Ishikawa (cell line): ENCODE results near the gene CHST6.

Source experiments
- CEBPB ChIP-seq: IDR thresholded peaks from 2 replicates; pipeline ENCODE4 v1.6.1; 2012
- CREB1 ChIP-seq: IDR thresholded peaks from 2 replicates; pipeline ENCODE4 v1.6.1; 2012; ENCODE audit warnings: low read depth
- EGR1 ChIP-seq: IDR thresholded peaks from 2 replicates; pipeline ENCODE4 v1.6.1; 2012
- EP300 ChIP-seq: IDR thresholded peaks from 2 replicates; pipeline ENCODE4 v1.6.1; 2012; ENCODE audit warnings: borderline replicate concordance
- FOXM1 ChIP-seq: IDR thresholded peaks from 2 replicates; pipeline ENCODE4 v1.6.1; 2012; ENCODE audit warnings: low read depth, borderline replicate concordance
- MAX ChIP-seq: IDR thresholded peaks from 2 replicates; pipeline ENCODE4 v1.6.1; 2012
- NFIC ChIP-seq: IDR thresholded peaks from 2 replicates; pipeline ENCODE4 v1.6.1; 2012
- RAD21 ChIP-seq: IDR thresholded peaks from 2 replicates; pipeline ENCODE4 v1.6.1; 2012; ENCODE audit warnings: low read depth
- REST ChIP-seq: IDR thresholded peaks from 2 replicates; pipeline ENCODE4 v1.6.1; 2012; ENCODE audit warnings: low read depth, mild to moderate bottlenecking
- TAF1 ChIP-seq: IDR thresholded peaks from 2 replicates; pipeline ENCODE4 v1.6.1; 2012; ENCODE audit warnings: low read depth, mild to moderate bottlenecking
- TCF12 ChIP-seq: IDR thresholded peaks from 2 replicates; pipeline ENCODE4 v1.6.1; 2012; ENCODE audit warnings: low read depth
- TEAD4 ChIP-seq: IDR thresholded peaks from 2 replicates; pipeline ENCODE4 v1.6.1; 2012
- USF1 ChIP-seq: IDR thresholded peaks from 2 replicates; pipeline ENCODE4 v1.6.1; 2012
- YY1 ChIP-seq: IDR thresholded peaks from 2 replicates; pipeline ENCODE4 v1.6.1; 2012; ENCODE audit warnings: low read depth
- ZBTB7A ChIP-seq: IDR thresholded peaks from 2 replicates; pipeline ENCODE4 v1.6.1; 2012; ENCODE audit warnings: low read depth

Gene CHST6

GRCh38 chr16:75535211-75535843 lies 40.1 kb upstream of the CHST6 start:
- TF ChIP-seq MAX (no peak), TCF12 (no peak), EP300 (no peak), FOXM1 (no peak), TEAD4 (no peak), TAF1 (no peak), EGR1 (no peak), ZBTB7A (no peak), RAD21 (no peak), YY1 (no peak)

- no peak for TF ChIP-seq CREB1
- TF ChIP-seq EP300 = no peak
- no peak for TF ChIP-seq TCF12
- no peak for TF ChIP-seq ZBTB7A
- TF ChIP-seq TEAD4 = no peak
- TF ChIP-seq USF1 = no peak
- no peak for TF ChIP-seq MAX
- no peak for TF ChIP-seq FOXM1
- no peak for TF ChIP-seq RAD21
- TF ChIP-seq CEBPB = no peak
- TF ChIP-seq YY1 = no peak
- TF ChIP-seq NFIC = no peak
- no peak for TF ChIP-seq REST
- TF ChIP-seq TAF1 = no peak
Observed at GRCh38 chr16:75534560-75535205, 39.4 kb upstream of the CHST6 start.

- TF ChIP-seq YY1 = no peak
- TF ChIP-seq TEAD4 = no peak
- no peak for TF ChIP-seq RAD21
- TF ChIP-seq ZBTB7A = no peak
- no peak for TF ChIP-seq MAX
- no peak for TF ChIP-seq EP300
- TF ChIP-seq TCF12 = no peak
- no peak for TF ChIP-seq FOXM1
- no peak for TF ChIP-seq TAF1
- TF ChIP-seq EGR1 = no peak
- no peak for TF ChIP-seq USF1
- TF ChIP-seq REST = no peak
- no peak for TF ChIP-seq NFIC
- TF ChIP-seq CEBPB = no peak
- no peak for TF ChIP-seq CREB1
Observed at GRCh38 chr16:75532791-75533190, 37.5 kb upstream of the CHST6 start.

- TF ChIP-seq REST (no peak), TEAD4 (no peak), EP300 (no peak), TCF12 (no peak), MAX (no peak), NFIC (no peak), CREB1 (no peak), TAF1 (no peak), RAD21 (no peak), EGR1 (no peak), FOXM1 (no peak), CEBPB (no peak)
Observed at GRCh38 chr16:75532142-75532765, 37.0 kb upstream of the CHST6 start.
